Cardiac fibroblast (primary cell): ENCODE results near the gene MTERF2.

ENCODE experiments used
- DNase-seq, 2 donors: peaks; one replicate each; pipeline versions ENCODE4 v3.0.0 to v3.0.0-alpha.2; 2010; ENCODE audit warnings: low read depth in 2 of 2
- H3K4me3 ChIP-seq, 2 donors: replicated peaks in 1 of 2; 1 replicate in 1 of 2; 2 replicates in 1 of 2; pipeline ENCODE4 v1.5.1; 2011; ENCODE audit warnings: low read depth in 2 of 2, low read length in 2 of 2, mild to moderate bottlenecking in 2 of 2, moderate library complexity in 1 of 2
- TF ChIP-seq, protein P1 (sequence below): IDR thresholded peaks from one replicate; pipeline ENCODE4 v1.5.1; 2011; ENCODE audit warnings: low read depth, mild to moderate bottlenecking, low read length, inconsistent platforms

MTERF2 gene

DNA sequence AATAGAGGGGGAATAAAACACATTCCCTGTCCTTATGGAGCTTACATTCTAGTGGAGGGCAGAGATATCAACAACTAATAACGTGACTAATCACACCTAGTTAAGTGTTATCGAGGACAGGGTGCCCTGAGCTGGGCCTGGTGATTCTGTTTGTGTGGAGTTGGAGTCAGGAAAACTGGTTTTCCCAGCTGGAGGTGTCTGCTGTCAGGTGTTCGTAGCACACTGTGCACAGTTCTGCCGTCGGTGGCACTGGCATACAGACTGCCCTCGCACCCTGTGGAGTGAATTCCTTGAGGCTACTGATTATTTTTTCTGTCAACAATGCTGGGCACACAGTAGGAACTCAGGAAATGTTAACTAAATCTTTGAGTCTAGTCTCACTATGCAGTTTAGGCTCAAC lies 900 bp upstream of the MTERF2 start:
- TF ChIP-seq, protein P1, sequence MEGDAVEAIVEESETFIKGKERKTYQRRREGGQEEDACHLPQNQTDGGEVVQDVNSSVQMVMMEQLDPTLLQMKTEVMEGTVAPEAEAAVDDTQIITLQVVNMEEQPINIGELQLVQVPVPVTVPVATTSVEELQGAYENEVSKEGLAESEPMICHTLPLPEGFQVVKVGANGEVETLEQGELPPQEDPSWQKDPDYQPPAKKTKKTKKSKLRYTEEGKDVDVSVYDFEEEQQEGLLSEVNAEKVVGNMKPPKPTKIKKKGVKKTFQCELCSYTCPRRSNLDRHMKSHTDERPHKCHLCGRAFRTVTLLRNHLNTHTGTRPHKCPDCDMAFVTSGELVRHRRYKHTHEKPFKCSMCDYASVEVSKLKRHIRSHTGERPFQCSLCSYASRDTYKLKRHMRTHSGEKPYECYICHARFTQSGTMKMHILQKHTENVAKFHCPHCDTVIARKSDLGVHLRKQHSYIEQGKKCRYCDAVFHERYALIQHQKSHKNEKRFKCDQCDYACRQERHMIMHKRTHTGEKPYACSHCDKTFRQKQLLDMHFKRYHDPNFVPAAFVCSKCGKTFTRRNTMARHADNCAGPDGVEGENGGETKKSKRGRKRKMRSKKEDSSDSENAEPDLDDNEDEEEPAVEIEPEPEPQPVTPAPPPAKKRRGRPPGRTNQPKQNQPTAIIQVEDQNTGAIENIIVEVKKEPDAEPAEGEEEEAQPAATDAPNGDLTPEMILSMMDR: no peak
- no peak overlapping the region for H3K4me3 ChIP-seq
- DNase-seq: no peak

DNA sequence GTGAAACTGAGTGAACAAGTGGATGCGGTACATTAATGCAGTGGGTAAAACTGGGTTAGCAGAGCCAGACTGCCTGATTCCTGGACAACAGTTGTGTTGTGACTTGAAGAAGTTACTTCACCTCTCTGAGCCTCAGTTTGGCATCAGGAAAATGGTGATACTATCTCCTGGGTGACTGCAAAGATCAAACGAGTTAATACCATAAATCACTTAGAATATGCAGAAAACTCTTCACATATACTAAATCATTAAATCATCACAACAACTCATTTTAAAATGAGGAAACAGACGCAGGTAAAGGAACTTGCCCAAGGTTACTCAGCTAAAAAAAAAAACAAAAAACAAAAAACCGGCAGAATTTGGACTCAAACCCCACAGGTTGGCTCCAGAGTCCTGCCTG lies 811 bp downstream of the MTERF2 start:
- TF ChIP-seq, protein P1: no peak

DNA sequence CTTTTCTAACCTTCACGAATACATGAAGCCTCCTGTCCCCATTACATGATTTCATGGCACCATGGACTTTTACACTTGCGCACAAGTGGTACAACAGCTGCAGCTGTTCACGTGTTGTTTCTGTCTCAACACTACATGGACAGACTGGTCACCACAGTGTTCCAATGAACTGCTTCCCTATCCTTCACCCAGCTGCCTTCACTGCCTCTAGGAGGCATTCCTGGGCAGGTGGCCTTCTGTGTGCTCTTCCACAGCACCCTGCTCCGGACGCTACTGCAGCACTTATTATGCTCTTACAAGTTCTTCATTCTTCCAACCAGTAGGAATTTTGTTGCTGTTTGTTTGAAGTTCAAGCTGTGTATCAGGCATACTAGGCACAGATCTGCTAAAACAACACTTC lies 1.5 kb downstream of the MTERF2 start:
- TF ChIP-seq, protein P1: no peak
- no peak overlapping the region for H3K4me3 ChIP-seq
- no peak for DNase-seq

More for the DNA sequence above, 811 bp downstream of the MTERF2 start:
- H3K4me3 ChIP-seq: peak overlapping the region; percentile 69 to 77
- no peak for DNase-seq

DNA sequence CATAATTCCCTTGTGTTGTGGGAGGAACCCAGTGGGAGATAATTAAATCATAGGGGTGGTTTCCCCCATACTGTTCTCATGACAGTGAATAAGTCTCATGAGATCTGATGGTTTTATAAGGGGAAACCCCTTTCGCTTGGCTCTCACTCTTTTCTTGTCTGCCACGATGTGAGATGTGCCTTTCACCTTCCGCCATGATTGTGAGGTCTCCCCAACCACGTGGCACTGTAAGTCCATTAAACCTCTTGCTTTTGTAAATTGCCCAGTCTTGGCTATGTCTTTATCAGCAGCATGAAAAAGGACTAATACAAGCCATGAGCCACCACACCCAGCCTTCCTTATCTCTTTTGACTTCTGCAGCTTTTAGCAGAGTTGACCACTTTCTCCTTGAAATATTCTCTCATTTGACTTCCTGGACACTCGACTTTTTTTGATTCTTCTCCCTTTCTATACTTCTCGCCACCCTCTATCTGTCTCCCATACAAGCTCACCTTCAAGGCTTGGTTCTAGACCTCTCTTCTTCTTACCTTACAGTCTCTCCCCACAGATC lies 2.3 kb downstream of the MTERF2 start:
- TF ChIP-seq, protein P1: no peak
- no peak overlapping the region for H3K4me3 ChIP-seq
- DNase-seq: no peak

DNA sequence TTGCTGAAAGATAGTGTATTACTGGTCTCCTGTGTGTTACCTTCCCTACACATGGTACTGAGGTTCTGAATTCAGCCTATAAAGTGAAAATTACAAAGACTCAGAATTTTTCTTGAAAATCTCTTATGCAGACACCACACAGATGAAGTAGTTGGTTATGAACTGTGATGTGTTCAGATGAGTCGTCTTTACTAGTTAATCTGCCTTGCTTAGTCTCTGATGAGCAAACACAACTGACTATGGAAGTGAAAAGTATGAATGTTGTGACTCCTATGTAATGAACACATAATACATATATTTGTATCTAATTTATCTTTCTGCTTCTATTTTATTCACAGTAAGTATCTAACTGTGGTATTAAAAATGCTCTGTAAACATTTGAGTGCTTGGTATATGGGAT lies 4.7 kb downstream of the MTERF2 start:
- TF ChIP-seq, protein P1: no peak
- no peak overlapping the region for H3K4me3 ChIP-seq
- DNase-seq: peak in 1 of 2 donors; percentile 35

DNA sequence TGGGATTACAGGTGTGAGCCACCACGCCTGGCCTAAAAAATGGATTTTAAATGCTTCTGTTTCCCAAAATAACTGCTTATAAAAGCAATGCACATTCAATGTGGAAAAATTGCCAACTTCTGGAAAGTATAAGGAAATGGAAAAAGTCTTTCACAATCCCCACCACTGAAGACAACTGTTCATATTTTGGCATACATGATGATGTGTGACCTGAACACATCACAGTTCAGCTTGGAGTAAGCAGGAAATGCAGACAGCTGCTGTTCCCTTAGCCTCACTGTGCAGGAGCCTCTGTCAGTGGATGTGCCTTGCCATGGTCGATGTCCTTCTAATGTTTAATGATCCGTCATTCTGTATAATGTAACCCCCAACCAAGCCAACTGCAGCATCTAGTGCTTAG lies 5.2 kb downstream of the MTERF2 start:
- no peak overlapping the region for H3K4me3 ChIP-seq
- TF ChIP-seq, protein P1: no peak
- peak; percentile 57 to 85 for DNase-seq

DNA sequence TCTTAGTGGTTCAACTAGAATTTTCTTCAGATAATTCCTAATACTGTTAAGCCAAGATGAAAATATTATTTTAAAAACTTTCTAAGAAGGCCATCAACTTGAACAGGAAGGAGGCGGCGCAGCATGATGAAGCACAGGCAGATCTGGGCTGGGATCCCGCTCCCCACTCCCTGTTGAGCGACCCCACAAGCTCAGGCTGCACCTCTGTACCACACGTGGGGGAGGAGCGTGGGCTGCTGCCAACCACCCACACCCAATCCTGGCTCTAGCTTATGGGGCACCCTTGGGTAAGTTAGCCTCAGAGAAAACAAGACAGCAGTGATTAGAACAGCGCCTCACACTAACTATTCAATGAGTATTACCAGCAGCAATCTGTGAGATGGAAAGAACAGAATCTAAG lies 6.0 kb downstream of the MTERF2 start:
- DNase-seq: peak in 1 of 2 donors; percentile 29
- TF ChIP-seq, protein P1: no peak
- H3K4me3 ChIP-seq: no peak overlapping the region
